CD4-positive, alpha-beta T cell treated with Interleukin-2 at 100 ng/mL for 4 hours (primary cell): ENCODE results near the gene TEK.
"Not testable (repeated sequence)": the region's sequence is repeated elsewhere in the genome, so short reads cannot be mapped to it uniquely, and the experiment has no call there.

ENCODE experiments used
- DNase-seq: peaks from one replicate; pipeline ENCODE4 v3.0.0-alpha.2; 2020; ENCODE audit warnings: low spot score

TEK gene

GRCh38 chr9:27108981-27109541 lies at the start of gene TEK:
TEK (plus strand) TSS chr9:27109225; CDS start chr9:27109591, 366 bp downstream.
- no peak for DNase-seq

GRCh38 chr9:27059412-27059811 lies 49.6 kb upstream of the TEK start:
- DNase-seq, result no peak

DNA sequence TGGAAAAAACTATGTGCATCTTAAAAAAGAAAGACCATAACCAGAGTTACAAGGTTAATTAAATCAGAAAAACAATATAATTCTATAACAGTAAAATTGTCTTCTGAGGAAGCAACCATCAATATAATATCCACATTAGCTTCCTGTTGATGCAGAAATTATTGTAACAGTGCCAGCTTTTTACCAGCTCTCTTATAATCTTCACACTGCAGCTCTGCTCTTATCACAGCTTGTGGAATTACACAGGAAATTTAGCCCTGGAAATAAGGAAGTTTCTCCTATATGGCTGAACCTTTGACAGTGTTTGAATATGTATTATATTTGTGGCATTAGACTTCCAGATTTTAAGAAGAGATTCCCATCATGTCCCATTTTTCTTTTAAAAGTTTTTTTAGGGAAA lies 49.1 kb upstream of the TEK start:
- no peak for DNase-seq

DNA sequence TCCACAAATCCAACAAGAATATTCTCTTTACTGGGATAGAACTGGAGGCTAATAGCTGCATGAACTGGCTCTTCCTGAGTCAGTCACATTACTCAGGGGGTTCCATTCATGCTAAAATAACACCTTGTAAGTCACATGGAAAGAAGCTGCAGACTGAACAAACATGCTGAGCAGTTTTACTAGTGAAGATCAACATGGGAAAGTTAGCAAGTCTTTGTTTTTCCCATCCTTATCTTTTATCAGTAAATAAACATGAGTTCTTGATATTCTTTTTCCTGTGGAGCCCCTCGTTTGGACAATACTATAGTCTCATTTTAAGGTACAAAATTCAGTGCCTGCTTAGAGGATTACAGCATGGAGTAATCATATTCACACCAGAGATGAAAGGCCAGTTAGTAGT lies 43.7 kb upstream of the TEK start:
- no peak for DNase-seq

- no peak for DNase-seq
Observed at GRCh38 chr9:27073841-27074728, 34.9 kb upstream of the TEK start.

DNA sequence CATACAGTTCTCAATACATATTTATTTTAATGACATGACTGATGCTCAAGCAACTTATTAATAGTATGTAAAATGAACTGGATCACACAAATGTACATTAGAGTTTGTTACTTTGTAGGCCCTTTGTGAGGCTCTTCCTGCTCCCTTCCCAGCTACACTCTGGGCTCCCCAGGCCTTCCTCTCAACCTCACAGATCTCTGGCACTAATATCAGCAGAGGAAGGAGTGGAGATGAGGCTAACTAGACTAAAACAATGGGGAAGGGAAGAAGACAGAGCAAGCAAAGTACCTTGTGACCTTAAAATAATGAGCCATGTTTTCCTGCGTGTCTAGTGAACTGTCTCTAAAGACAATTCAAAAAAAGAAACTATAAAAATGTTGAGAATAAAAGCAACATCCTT lies 30.3 kb upstream of the TEK start:
- no peak for DNase-seq

DNA sequence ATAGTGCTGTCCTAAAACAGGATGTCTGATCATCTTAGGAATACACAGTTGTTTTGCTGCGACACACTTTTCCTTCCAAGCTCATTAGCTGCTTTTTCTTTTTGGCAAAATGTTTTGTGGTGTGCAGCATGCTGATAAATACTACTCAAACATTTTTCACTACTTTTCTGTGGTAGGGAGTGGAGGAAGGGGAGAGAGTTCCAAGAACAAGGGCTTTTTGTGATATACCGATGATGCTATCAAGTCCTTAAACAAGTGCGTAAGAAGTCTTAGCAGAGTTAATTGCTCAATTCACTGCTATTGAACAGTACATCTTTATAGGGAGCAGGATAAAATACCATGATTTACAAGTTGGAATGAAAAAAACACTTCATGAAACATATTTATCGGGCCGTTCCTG lies 23.6 kb upstream of the TEK start:
- no peak for DNase-seq

DNA sequence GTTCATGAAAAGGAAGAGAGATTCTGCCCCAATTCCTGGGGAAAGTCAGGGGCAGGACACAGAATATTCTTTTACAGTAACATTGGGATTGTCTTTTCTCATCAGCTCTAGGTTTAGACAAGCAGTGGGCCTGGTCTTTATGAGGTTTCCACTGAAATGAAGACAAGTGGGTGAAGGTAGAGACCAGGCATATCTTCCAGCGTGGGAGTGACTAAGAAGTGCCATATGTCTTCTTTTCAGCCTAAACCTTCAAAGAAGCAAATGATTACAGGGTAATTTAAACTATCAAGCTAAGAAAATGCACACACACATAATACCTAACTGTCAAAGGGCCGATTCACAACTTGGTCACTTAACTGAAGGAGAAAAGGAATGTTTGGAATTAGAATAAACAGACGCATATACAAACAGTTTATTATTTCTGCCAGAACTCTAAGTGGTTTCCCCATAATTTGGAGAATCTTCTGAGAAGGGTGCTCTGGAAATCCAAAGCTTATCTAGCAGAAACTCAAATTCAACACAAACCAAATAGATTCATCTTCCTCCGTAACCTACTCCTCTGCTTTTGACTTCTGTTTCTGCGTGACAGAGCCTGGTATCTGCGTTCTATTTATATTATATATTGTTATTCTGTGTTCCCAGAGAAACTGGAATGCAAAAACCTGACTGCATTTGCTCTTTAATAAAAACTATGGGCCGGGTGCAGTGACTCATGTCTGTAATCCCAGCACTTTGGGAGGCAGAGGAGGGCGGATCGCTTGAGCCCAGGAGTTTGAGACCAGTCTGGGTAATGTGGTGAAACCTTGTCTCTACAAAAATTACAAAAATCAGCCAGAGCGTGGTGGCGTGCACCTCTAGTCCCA lies 22.0 kb upstream of the TEK start:
- no peak for DNase-seq

GRCh38 chr9:27088981-27089380 lies 20.0 kb upstream of the TEK start:
- DNase-seq, result no peak

DNA sequence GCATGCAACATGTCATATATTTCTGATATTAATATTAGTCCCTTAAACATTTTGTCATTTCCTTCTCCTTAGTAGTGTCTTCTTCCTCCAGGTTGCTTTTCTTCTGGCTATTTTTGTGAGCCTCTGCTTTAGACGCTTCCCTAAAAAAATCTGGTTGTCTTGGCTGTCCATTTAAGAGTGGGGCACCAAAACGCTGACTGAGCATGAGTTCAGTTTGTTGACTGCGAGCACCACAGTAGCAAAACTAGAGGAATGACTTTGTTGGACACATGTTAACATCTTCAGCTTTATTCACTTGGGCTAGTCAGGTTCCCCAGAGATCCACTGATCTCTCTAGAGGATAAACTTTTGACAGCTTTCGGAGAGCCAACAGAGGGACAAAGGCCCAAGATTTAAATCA lies 19.3 kb upstream of the TEK start:
- DNase-seq, result no peak

DNA sequence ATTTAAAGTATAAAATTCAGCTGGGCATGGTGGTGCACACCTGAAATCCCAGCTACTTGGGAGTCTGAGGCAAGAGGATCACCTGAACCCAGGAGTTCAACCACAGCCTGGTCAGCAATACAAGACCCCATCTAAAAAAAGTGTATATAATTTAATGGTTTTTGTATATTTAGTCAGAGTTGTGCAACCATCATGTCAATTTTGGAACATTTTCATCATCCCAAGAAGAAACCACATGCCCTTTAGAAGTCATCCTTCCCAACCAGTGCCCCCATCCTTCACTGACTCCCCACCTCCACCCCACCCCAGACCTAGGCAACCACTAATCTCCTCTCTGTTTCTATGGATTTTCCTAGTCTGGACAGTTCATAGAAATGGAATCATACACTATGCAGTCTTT lies 18.8 kb upstream of the TEK start:
- no peak for DNase-seq

GRCh38 chr9:27090711-27091110 lies 18.3 kb upstream of the TEK start:
- DNase-seq, result no peak

GRCh38 chr9:27092496-27092895 lies 16.5 kb upstream of the TEK start:
- DNase-seq, result not testable (repeated sequence)

GRCh38 chr9:27093384-27094067 lies 15.5 kb upstream of the TEK start:
- not testable (repeated sequence) for DNase-seq

DNA sequence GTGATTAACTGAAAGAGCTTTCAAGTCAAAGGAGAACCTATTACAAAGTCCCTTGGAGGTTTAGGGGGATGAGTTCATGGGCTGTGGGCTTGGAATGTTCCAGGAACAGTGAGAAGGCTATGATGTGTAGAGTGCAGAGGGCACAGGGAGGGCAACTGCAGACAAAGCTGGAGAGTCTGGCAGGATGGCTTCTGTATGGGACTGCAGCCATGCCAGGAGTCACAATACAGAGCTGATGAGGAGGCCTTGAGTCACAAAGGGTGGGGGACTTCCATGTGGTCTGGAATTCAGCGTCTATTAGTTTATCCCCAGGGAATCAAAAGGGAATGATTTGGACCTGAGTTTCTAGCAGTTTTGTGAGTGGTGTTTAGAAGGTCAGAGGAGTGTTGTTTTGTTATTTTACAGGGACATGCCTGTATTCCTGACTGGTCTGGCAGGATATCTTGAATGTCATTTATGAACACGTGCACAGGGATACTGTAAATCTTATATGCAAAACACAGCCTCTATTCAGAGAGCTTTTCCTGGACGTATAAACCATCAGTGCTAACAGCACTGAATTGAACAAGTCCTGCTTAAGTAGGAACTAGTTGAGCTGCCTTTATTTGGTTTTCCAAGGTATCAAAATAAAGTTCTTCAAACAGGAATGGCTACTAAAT lies 14.3 kb upstream of the TEK start:
- no peak for DNase-seq

- no peak for DNase-seq
Observed at GRCh38 chr9:27107241-27107640, 1.8 kb upstream of the TEK start.

GRCh38 chr9:27109621-27110020 lies 596 bp downstream of the TEK start:
- DNase-seq, result no peak

GRCh38 chr9:27110181-27110580 lies 1.2 kb downstream of the TEK start:
- DNase-seq, result no peak

- no peak for DNase-seq
Observed at GRCh38 chr9:27112235-27112634, 3.2 kb downstream of the TEK start.

- no peak for DNase-seq
Observed at GRCh38 chr9:27117489-27118135, 8.6 kb downstream of the TEK start.

- no peak for DNase-seq
Observed at GRCh38 chr9:27118916-27119315, 9.9 kb downstream of the TEK start.
